ENCODE data around the gene LGALS9C.
"Not testable (repeated sequence)": the region's sequence is repeated elsewhere in the genome, so short reads cannot be mapped to it uniquely, and the experiment has no call there.

LGALS9C gene

DNA sequence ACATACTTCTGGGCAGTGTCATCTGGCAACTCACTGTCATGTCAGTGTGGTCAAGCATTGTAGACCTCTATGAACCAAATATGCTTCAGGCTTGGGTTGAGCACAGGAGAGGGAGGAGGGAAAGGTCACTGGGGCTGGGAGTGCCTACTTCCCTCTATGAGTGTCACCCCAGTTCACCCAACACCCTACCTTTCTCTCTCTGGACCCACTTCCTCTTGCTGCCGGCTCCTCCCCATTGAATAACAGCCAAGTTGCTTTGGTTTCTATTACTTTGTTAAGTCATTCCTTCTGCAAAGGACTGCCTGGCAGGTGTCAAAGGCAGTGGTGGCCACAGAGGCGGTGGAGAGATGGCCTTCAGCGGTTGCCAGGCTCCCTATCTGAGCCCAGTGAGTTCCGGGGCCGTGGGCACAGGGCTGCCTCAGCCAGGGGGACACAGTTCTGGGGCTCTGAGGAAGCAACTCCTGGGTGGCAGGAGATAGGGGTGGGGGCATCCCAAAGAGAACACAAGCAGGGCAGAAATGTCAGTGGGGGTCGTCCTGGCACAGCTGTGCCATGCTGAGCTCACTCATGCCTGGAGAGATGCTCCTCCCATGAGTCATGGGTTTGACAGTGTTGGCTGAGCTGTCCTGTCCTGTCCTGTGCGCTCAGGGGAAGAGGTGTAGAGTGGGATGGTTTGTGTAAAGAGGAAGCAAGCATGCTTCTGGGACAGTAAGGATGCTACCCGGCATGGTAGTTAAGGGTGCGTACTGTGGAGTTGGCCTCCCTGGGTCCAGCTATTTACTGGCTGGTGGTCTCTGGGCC lies at the start of gene LGALS9C:
LGALS9C (plus strand) TSS at position 282 of the 801 bp plus-strand sequence; CDS start at position 348, 66 bp downstream.
- H3K9ac ChIP-seq (ENCODE audit: low read length); H3K36me3 ChIP-seq (ENCODE audit: control insufficient read depth, insufficient read depth, low read length, severe bottlenecking); DNase-seq (ENCODE audit: low read depth); H3K4me1 ChIP-seq (ENCODE audit: control insufficient read depth, insufficient read depth, low read length); H3K9me3 ChIP-seq (ENCODE audit: control insufficient read depth, low read length); H3K27me3 ChIP-seq (replicated peaks; ENCODE audit: control insufficient read depth, insufficient read depth, low read length); H3K4me3 ChIP-seq (ENCODE audit: low read length): not testable (repeated sequence)

DNA sequence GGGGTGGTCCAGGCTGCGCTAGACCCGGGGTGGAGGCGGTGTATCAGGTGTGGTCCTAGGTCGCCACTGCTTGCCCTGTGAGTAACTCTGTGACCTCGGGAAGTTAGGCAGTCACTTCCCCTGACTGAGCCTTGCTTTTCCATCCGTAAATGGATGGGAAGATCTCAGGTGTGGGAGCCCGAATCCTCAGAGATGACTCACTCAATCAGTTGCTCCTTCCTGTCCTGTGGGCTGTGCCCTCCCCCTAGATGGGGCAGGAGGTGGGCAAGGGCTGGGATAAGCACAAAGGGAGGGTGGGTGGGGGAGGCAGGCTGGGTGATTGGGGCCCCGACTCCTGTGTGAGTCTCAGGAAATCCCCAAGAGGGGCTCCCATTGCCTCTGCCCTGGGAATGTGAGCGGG lies 44.4 kb upstream of the LGALS9C start:
- not testable (repeated sequence) for H3K36me3 ChIP-seq (ENCODE audit: control insufficient read depth, insufficient read depth, low read length, severe bottlenecking); H3K27me3 ChIP-seq (replicated peaks; ENCODE audit: control insufficient read depth, insufficient read depth, low read length); H3K4me1 ChIP-seq (ENCODE audit: control insufficient read depth, insufficient read depth, low read length); H3K9me3 ChIP-seq (ENCODE audit: control insufficient read depth, low read length); DNase-seq (ENCODE audit: low read depth); H3K9ac ChIP-seq (ENCODE audit: low read length); H3K4me3 ChIP-seq (ENCODE audit: low read length)

DNA sequence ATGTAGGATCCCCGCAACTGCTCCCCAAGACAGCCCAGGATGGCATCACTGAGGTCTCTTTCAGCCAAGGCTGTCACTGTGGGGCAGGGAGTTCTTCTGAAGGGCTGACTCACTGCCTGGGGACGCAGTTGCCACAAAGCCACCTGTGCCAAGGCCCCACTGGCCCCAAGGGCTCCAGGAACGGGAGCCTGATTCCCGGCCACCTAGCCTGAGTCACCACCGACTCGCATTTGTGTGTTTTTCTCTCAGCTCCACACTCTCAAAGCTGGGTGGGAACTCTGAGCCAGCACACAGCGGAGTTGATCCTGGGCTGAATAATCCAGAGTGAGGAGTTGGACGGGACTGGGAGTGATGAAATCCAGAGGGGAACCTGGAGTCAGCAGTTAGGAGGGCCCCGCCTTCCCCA lies 37.1 kb upstream of the LGALS9C start:
- H3K27me3 ChIP-seq (replicated peaks; ENCODE audit: control insufficient read depth, insufficient read depth, low read length); H3K36me3 ChIP-seq (ENCODE audit: control insufficient read depth, insufficient read depth, low read length, severe bottlenecking); H3K4me3 ChIP-seq (ENCODE audit: low read length); DNase-seq (ENCODE audit: low read depth); H3K4me1 ChIP-seq (ENCODE audit: control insufficient read depth, insufficient read depth, low read length); H3K9ac ChIP-seq (ENCODE audit: low read length); H3K9me3 ChIP-seq (ENCODE audit: control insufficient read depth, low read length): not testable (repeated sequence)

DNA sequence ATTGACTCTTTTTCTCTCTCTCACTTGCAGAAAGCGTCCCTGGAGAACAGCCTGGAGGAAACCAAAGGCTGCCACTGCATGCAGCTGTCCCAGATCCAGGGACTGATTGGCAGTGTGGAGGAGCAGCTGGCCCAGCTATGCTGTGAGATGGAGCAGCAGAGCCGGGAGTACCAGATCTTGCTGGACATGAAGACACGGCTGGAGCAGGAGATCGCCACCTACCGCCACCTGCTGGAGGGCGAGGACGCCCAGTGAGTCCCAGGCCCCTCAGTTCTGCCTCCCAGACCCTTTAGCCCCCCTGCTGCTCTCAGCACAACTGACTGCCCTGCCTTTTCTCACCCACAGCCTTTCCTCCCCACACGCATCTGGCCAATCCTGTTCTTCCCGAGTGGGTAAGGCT lies 34.5 kb upstream of the LGALS9C start:
- not testable (repeated sequence) for H3K4me1 ChIP-seq (ENCODE audit: control insufficient read depth, insufficient read depth, low read length); H3K36me3 ChIP-seq (ENCODE audit: control insufficient read depth, insufficient read depth, low read length, severe bottlenecking); H3K9ac ChIP-seq (ENCODE audit: low read length); DNase-seq (ENCODE audit: low read depth); H3K9me3 ChIP-seq (ENCODE audit: control insufficient read depth, low read length); H3K4me3 ChIP-seq (ENCODE audit: low read length); H3K27me3 ChIP-seq (replicated peaks; ENCODE audit: control insufficient read depth, insufficient read depth, low read length)

DNA sequence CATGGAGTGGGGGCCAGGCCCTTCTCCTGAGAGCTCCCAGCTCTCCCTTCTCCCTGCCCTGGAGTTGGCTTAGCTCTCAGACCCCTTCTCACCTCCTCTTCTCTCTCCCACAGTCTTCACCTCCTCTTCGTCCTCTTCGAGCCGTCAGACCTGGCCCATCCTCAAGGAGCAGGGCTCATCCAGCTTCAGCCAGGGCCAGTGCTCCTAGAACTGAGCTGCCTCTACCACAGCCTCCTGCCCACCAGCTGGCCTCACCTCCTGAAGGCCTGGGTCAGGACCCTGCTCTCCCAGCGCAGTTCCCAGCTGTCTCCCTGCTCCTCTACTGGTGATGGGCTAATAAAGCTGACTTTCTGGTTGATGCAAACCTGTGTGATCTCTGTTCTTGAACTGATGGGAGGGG lies 34.1 kb upstream of the LGALS9C start:
- not testable (repeated sequence) for H3K9me3 ChIP-seq (ENCODE audit: control insufficient read depth, low read length); DNase-seq (ENCODE audit: low read depth); H3K4me1 ChIP-seq (ENCODE audit: control insufficient read depth, insufficient read depth, low read length); H3K4me3 ChIP-seq (ENCODE audit: low read length); H3K36me3 ChIP-seq (ENCODE audit: control insufficient read depth, insufficient read depth, low read length, severe bottlenecking); H3K9ac ChIP-seq (ENCODE audit: low read length); H3K27me3 ChIP-seq (replicated peaks; ENCODE audit: control insufficient read depth, insufficient read depth, low read length)

DNA sequence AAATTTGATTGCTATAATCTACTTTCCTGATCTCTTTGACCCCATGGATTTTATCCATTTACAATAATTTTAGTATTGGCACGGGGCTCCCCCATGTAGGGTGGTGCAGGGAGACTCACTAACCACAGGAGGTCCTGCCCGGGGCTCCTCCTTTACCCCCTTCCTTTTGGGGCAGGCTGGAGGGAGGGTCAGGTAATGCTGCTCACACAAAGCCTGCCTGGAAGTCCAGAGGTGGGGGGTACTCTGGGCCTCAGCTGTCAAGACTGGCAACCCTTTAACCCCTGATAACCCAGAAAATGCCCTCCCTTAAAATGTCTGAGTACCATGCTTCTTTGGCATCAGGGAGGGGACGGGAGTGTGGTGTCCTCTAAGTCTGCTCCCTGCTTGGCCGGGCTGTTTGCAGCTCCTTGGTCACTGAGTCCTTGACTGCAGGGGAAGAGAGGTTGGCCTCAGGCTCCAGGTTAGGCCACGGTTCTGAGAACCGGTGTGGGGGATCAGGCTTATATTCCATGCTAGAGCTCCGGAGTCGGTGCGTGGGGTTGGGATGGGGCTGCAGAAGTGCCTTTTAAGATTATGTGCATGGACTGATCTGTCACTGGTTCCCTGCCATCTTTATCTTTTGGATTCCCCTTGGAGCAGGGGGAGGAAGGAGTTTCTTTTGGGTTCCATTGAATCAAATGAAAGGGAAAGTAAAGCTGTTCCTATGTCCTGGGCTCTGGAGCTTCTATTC lies 28.9 kb upstream of the LGALS9C start:
- not testable (repeated sequence) for H3K36me3 ChIP-seq (ENCODE audit: control insufficient read depth, insufficient read depth, low read length, severe bottlenecking); H3K9me3 ChIP-seq (ENCODE audit: control insufficient read depth, low read length); H3K4me1 ChIP-seq (ENCODE audit: control insufficient read depth, insufficient read depth, low read length); DNase-seq (ENCODE audit: low read depth); H3K4me3 ChIP-seq (ENCODE audit: low read length); H3K9ac ChIP-seq (ENCODE audit: low read length); H3K27me3 ChIP-seq (replicated peaks; ENCODE audit: control insufficient read depth, insufficient read depth, low read length)

DNA sequence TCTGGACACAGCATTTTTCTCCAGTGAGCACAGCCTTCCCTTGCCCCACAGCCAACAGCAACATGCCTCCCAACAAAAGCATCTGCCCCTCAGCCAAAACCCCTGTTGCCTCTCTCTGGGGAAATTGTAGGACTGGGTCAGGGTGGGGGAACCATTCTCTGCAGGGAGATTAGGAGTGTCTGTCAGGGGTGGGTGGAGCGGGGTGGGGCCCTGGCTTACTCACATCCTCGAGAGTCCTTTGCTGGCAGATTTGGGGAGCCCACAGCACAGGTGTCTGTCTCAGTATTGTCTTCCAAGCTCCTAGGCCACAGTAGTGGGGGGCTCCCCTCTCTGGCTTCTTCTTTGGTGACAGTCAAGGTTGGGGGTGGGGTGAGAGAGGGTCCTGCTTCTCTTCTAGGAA lies 28.3 kb upstream of the LGALS9C start:
- DNase-seq (ENCODE audit: low read depth); H3K9me3 ChIP-seq (ENCODE audit: control insufficient read depth, low read length); H3K27me3 ChIP-seq (replicated peaks; ENCODE audit: control insufficient read depth, insufficient read depth, low read length); H3K36me3 ChIP-seq (ENCODE audit: control insufficient read depth, insufficient read depth, low read length, severe bottlenecking); H3K4me3 ChIP-seq (ENCODE audit: low read length); H3K4me1 ChIP-seq (ENCODE audit: control insufficient read depth, insufficient read depth, low read length); H3K9ac ChIP-seq (ENCODE audit: low read length): not testable (repeated sequence)

DNA sequence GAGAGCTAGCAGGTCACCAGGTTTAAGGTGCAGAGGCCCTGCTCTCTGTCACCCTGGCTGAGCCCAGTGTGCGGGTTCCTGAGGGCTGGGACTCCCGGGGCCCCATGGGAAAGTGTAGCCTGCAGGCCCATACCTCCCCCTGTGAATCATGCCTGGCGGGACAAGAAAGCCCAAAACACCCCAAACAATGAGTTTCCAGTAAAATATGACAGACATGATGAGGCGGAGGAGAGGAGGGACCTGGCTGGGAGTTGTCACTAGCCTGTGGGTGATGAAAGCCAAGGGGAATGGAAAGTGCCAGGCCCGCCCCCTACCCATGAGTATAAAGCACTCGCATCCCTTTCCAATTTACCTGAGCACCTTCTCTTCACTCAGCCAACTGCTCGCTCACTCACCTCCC lies 26.8 kb upstream of the LGALS9C start:
- not testable (repeated sequence) for H3K27me3 ChIP-seq (replicated peaks; ENCODE audit: control insufficient read depth, insufficient read depth, low read length); H3K4me1 ChIP-seq (ENCODE audit: control insufficient read depth, insufficient read depth, low read length); H3K9me3 ChIP-seq (ENCODE audit: control insufficient read depth, low read length); H3K9ac ChIP-seq (ENCODE audit: low read length); H3K4me3 ChIP-seq (ENCODE audit: low read length); H3K36me3 ChIP-seq (ENCODE audit: control insufficient read depth, insufficient read depth, low read length, severe bottlenecking); DNase-seq (ENCODE audit: low read depth)

DNA sequence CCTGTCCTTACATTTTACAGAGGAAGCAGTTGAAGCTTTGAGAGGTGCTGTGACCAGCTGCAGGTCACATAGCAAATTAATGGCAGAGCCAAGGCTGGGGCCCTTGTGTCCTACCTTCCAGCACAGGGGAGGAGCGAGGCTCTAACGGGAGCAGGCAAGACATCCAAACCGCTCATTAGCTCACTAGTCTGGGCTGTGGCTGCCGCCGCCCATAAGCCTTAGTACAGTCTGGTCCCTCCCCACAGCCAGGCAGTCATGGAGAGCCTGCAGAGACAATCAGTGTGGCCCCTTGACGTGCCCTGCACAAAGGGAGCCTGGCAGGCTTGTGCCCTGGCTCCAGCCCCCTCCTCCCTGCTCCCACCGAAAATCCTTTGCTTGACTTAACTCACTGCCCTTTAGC lies 25.6 kb upstream of the LGALS9C start:
- DNase-seq (ENCODE audit: low read depth); H3K9me3 ChIP-seq (ENCODE audit: control insufficient read depth, low read length): not testable (repeated sequence)

DNA sequence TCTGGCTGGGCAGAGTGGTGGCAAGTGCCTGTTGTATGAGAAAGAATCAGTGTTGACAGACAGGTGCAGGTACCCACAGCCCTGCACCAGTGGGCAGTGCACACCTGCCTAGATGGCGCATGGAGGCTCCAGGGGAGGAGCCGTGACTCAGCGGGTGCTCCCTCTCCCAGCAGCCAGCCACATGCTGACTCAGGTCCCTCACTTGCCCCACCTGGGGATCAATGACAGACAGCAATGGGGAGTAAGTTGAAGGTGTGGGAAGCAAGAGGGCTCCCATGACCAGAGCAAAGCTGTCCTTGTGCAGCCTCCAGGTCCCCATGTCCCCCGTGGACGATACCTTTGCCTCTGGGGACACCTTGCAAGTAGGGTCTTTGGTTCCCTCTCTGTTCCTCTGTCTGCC lies 24.6 kb upstream of the LGALS9C start:
- DNase-seq (ENCODE audit: low read depth); H3K36me3 ChIP-seq (ENCODE audit: control insufficient read depth, insufficient read depth, low read length, severe bottlenecking); H3K27me3 ChIP-seq (replicated peaks; ENCODE audit: control insufficient read depth, insufficient read depth, low read length); H3K9ac ChIP-seq (ENCODE audit: low read length); H3K9me3 ChIP-seq (ENCODE audit: control insufficient read depth, low read length); H3K4me3 ChIP-seq (ENCODE audit: low read length); H3K4me1 ChIP-seq (ENCODE audit: control insufficient read depth, insufficient read depth, low read length): not testable (repeated sequence)

More for the DNA sequence above, 25.6 kb upstream of the LGALS9C start:
- not testable (repeated sequence) for H3K36me3 ChIP-seq (ENCODE audit: control insufficient read depth, insufficient read depth, low read length, severe bottlenecking); H3K4me3 ChIP-seq (ENCODE audit: low read length); H3K4me1 ChIP-seq (ENCODE audit: control insufficient read depth, insufficient read depth, low read length); H3K27me3 ChIP-seq (replicated peaks; ENCODE audit: control insufficient read depth, insufficient read depth, low read length); H3K9ac ChIP-seq (ENCODE audit: low read length)

DNA sequence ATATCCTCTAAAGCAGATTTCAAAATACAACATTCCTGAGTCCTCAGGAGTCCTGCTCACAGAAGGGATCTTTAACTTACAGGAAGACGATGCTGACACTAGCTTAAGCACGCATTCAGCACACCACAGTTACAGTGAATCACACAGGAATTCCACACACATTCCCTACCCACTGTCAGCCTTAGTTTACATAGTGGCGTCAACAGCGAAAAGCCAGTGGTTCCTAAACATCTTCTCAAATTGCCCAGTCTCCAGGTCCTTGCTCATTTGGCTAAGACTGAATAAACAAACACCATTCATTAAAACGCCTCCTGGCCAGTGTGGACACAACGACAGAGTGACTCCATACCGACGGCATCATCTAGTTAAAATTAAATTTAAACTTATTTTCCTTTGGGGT lies 17.6 kb upstream of the LGALS9C start:
- peak; percentile 33 for DNase-seq (ENCODE audit: low read depth)
- not testable (repeated sequence) for H3K4me1 ChIP-seq (ENCODE audit: control insufficient read depth, insufficient read depth, low read length); H3K4me3 ChIP-seq (ENCODE audit: low read length); H3K27me3 ChIP-seq (replicated peaks; ENCODE audit: control insufficient read depth, insufficient read depth, low read length); H3K9me3 ChIP-seq (ENCODE audit: control insufficient read depth, low read length); H3K36me3 ChIP-seq (ENCODE audit: control insufficient read depth, insufficient read depth, low read length, severe bottlenecking); H3K9ac ChIP-seq (ENCODE audit: low read length)
